Skeletal muscle satellite cell (primary cell): ENCODE results near the gene AS3MT.

Experiments used
- H3K27me3 ChIP-seq: 2 replicates; pipeline ENCODE4 v1.7.0; 2013; ENCODE audit warnings: low read length; ENCODE audit not compliant: control insufficient read depth, insufficient read depth
- H3K36me3 ChIP-seq: 2 replicates; pipeline ENCODE4 v1.7.0; 2013; ENCODE audit warnings: mild to moderate bottlenecking, control low read depth, low read length; ENCODE audit not compliant: insufficient read depth
- H3K4me1 ChIP-seq: 2 replicates; pipeline ENCODE4 v1.7.0; 2013; ENCODE audit warnings: low read length; ENCODE audit not compliant: control insufficient read depth, insufficient read depth
- H3K4me2 ChIP-seq: 2 replicates; pipeline ENCODE4 v1.7.0; 2013; ENCODE audit warnings: mild to moderate bottlenecking, low read length
- H3K4me3 ChIP-seq: 2 replicates; pipeline ENCODE4 v1.7.0; 2013; ENCODE audit warnings: low read length
- H3K9ac ChIP-seq: 2 replicates; pipeline ENCODE4 v1.7.0; 2013; ENCODE audit warnings: mild to moderate bottlenecking, low read depth, low read length, moderate library complexity
- H3K9me3 ChIP-seq: replicated peaks from 2 replicates; pipeline ENCODE4 v1.7.0; 2013; ENCODE audit warnings: mild to moderate bottlenecking, control low read depth, low read length

Gene AS3MT

DNA sequence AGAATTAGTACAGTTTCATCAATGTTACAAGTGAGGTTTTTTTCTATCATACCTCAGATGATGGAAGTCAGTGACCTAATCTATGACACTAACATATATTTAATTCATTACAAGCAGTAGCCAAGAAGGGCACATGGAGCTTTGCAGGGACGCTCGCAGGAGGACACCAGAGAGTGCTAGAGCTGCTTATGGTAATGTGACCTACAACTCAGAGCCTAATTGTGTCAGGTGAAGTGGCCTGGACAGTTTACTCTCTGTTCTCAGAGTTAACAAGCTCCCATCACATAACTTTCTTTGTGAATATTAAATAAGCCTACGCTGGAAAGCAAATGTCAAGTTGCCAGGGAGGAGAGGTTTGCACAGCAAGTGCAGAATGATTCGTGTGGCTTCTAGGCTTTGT, 37.2 kb downstream of the AS3MT start:
- Histone ChIP-seq H3K9ac (no peak overlapping the region), H3K9me3 (no peaks in the 10 kb centered on the region), H3K4me2 (no peak overlapping the region), H3K27me3 (no peaks in the 10 kb centered on the region), H3K4me1 (no peaks in the 10 kb centered on the region), H3K4me3 (no peak overlapping the region), H3K36me3 (no peaks in the 10 kb centered on the region)

- Histone ChIP-seq H3K9ac (no peak overlapping the region), H3K36me3 (no peaks in the 10 kb centered on the region), H3K27me3 (peaks cover 21% of the 10 kb centered on the region), H3K9me3 (no peaks in the 10 kb centered on the region), H3K4me2 (no peak overlapping the region), H3K4me3 (no peak overlapping the region), H3K4me1 (peaks cover 9% of the 10 kb centered on the region)
These were observed 45.5 kb downstream of the AS3MT start for GRCh38 chr10:102914781-102915180.

DNA sequence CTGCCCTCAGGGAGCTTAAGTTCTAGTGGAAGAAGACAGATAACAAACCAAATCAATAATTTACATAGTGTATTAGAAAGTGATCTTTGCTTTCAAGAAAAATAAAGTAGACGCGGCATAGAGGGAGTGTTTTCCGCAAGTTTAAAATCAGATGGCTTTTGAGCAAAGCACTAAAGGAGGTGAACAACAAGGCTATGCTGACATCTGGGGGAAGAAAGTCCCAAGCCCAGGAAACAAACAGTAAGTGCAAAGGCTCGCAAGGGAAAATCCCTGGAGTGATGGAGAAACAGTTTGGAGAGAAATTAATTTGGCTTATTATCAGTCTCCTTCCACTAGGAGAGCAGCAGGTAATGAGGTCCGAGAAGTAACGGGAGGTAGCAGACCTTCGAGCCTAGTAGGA, 46.9 kb downstream of the AS3MT start:
- H3K9me3 ChIP-seq = no peaks in the 10 kb centered on the region
- peaks cover 9% of the 10 kb centered on the region for H3K4me1 ChIP-seq
- H3K4me2 ChIP-seq = no peak overlapping the region
- H3K9ac ChIP-seq = no peak overlapping the region
- H3K27me3 ChIP-seq = peaks cover 21% of the 10 kb centered on the region
- H3K4me3 ChIP-seq = no peak overlapping the region
- no peaks in the 10 kb centered on the region for H3K36me3 ChIP-seq

DNA sequence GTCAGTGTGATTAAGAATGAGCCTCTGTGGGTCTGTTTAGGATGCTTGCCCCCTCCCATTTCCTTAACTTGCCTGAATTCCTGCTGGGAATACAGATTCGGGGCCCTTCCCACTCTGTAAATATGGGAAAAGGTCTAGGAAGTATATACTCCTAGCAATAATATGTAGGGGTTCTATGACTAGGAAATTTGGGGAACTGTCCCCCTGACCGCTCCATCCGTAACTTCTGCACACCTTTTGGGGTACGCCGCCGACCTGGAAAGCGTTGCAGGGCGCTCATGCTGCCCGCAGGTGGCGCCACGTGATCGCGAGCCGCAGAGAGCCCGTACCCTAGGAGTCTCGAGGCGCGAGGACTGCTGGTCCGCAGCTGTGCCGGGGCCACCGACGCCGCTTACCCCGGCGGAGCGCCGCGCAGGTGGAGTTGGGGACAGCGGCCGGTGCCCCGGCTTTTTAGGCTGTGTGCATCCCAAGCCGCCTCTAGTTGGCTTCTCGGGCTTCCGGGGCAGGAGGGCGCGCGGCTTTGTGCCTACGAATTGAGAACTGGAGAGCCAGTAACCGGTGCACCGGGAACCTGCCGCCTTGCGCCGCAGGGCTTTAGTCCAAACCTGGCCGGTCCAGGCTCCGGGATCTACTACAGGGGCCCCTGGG, 48.2 kb downstream of the AS3MT start:
- Histone ChIP-seq H3K4me3 (peak overlapping the region; percentile 73), H3K9me3 (no peaks in the 10 kb centered on the region), H3K36me3 (no peaks in the 10 kb centered on the region), H3K4me2 (peak overlapping the region; percentile 95), H3K27me3 (peaks cover 16% of the 10 kb centered on the region), H3K9ac (peak overlapping the region; percentile 48), H3K4me1 (peaks cover 9% of the 10 kb centered on the region)

GRCh38 chr10:102917962-102918816, 48.9 kb downstream of the AS3MT start, which contains the start of gene CNNM2:
Gene CNNM2 (plus strand): TSS chr10:102918294. CDS start chr10:102918481, 187 bp downstream.
- Histone ChIP-seq H3K4me3 (peak within 1 kb of the TSS; percentile 99), H3K4me1 (peaks cover 9% of the 10 kb centered on the region), H3K9me3 (no peaks in the 10 kb centered on the region)

GRCh38 chr10:102918817-102919245, 49.6 kb downstream of the AS3MT start:
- peak overlapping the region; percentile 88 for H3K4me2 ChIP-seq
- H3K9ac ChIP-seq = peak overlapping the region; percentile 84
- peak overlapping the region; percentile 99 for H3K4me3 ChIP-seq
- peaks cover 9% of the 10 kb centered on the region for H3K4me1 ChIP-seq
- H3K9me3 ChIP-seq = no peaks in the 10 kb centered on the region
- H3K27me3 ChIP-seq = peaks cover 7% of the 10 kb centered on the region
- no peaks in the 10 kb centered on the region for H3K36me3 ChIP-seq

More at GRCh38 chr10:102917962-102918816, 48.9 kb downstream of the AS3MT start, which contains the start of gene CNNM2:
- H3K4me2 ChIP-seq = peak within 1 kb of the TSS; percentile 95
- H3K36me3 ChIP-seq = no peaks in the 10 kb centered on the region
- peaks cover 12% of the 10 kb centered on the region for H3K27me3 ChIP-seq
- H3K9ac ChIP-seq = peak within 1 kb of the TSS; percentile 84

DNA sequence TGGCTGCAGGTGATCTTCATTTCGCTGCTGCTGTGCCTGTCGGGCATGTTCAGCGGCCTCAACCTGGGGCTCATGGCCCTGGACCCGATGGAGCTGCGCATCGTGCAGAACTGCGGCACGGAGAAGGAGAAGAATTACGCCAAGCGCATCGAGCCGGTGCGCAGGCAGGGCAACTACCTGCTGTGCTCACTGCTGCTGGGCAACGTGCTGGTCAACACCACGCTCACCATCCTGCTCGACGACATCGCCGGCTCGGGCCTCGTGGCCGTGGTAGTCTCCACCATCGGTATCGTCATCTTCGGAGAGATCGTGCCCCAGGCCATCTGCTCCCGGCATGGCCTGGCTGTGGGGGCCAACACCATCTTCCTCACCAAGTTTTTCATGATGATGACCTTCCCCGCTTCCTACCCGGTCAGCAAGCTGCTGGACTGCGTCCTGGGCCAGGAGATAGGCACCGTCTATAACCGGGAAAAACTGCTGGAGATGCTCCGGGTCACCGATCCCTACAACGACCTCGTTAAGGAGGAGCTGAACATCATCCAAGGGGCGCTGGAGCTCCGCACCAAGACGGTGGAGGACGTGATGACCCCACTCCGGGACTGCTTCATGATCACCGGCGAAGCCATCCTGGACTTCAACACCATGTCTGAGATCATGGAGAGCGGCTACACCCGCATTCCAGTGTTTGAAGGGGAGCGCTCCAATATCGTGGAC, 50.1 kb downstream of the AS3MT start:
- peak overlapping the region; percentile 84 for H3K9ac ChIP-seq
- H3K4me1 ChIP-seq = peaks cover 9% of the 10 kb centered on the region

GRCh38 chr10:102919992-102920739, 50.9 kb downstream of the AS3MT start:
- peaks cover under 1% of the 10 kb centered on the region for H3K27me3 ChIP-seq
- H3K36me3 ChIP-seq = no peaks in the 10 kb centered on the region
- peak overlapping the region; percentile 99 for H3K4me3 ChIP-seq
- H3K9me3 ChIP-seq = no peaks in the 10 kb centered on the region
- H3K9ac ChIP-seq = no peak overlapping the region
- H3K4me2 ChIP-seq = peak overlapping the region; percentile 88
- H3K4me1 ChIP-seq = peaks cover 9% of the 10 kb centered on the region

More for the DNA sequence above, 50.1 kb downstream of the AS3MT start:
- peaks cover 4% of the 10 kb centered on the region for H3K27me3 ChIP-seq
- H3K4me3 ChIP-seq = peak overlapping the region; percentile 99
- no peaks in the 10 kb centered on the region for H3K9me3 ChIP-seq
- peak overlapping the region; percentile 88 for H3K4me2 ChIP-seq
- no peaks in the 10 kb centered on the region for H3K36me3 ChIP-seq

- peaks cover 9% of the 10 kb centered on the region for H3K4me1 ChIP-seq
- no peak overlapping the region for H3K9ac ChIP-seq
- no peaks in the 10 kb centered on the region for H3K27me3 ChIP-seq
- H3K9me3 ChIP-seq = no peaks in the 10 kb centered on the region
- H3K4me2 ChIP-seq = no peak overlapping the region
- no peaks in the 10 kb centered on the region for H3K36me3 ChIP-seq
- H3K4me3 ChIP-seq = no peak overlapping the region
These were observed 54.3 kb downstream of the AS3MT start for GRCh38 chr10:102923601-102924000.

- Histone ChIP-seq H3K9me3 (no peaks in the 10 kb centered on the region), H3K9ac (no peak overlapping the region), H3K4me1 (no peaks in the 10 kb centered on the region), H3K27me3 (no peaks in the 10 kb centered on the region), H3K4me2 (no peak overlapping the region), H3K36me3 (no peaks in the 10 kb centered on the region), H3K4me3 (no peak overlapping the region)
These were observed 57.6 kb downstream of the AS3MT start for GRCh38 chr10:102926842-102927241.
